Hippocampal formation (tissue), 2 donors: ENCODE results near the gene GNAL.

Source experiments
- DNase-seq, 2 donors: peaks; one replicate each; lab custom pipeline; 2025; lab: John Stamatoyannopoulos, UW

GNAL gene

DNA sequence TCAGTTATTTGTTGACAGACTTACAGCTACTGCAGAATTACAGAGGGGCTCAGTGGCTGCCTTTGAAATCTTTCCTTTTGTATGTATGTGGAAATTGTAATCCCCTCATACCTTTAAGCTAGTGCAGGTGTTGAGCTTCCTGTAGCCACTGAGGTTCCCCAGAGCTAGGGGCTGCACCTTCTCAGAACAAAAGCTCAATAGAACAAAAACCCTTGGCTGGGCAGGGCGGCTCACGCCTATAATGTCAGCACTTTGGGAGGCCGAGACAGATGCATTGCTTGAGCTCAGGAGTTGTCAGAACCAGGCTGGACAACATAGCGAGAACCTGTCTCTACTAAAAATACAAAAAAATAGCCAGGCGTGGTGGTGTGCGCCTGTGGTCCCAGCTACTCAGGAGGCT, 120.8 kb downstream of the GNAL start:
- no peak for DNase-seq

DNA sequence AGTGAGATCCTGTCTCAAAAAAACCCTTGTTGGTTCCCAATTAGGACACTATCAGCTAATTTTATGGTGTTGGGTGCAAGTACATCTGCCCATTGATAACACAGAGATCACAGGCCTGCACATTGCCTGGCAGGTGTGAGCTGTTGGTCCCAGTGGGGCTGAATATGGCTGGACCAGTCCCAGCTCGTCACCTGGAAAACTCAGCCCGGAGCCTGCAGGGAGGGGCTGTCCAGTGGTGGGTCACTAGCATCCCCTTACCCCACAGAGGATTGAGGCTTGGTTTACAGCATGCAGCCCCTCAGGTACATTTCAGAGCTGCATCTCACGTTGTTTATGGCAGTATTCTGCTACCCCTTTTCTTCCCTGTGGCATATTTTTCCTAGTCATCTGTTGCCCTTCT, 121.3 kb downstream of the GNAL start:
- DNase-seq, result no peak

DNA sequence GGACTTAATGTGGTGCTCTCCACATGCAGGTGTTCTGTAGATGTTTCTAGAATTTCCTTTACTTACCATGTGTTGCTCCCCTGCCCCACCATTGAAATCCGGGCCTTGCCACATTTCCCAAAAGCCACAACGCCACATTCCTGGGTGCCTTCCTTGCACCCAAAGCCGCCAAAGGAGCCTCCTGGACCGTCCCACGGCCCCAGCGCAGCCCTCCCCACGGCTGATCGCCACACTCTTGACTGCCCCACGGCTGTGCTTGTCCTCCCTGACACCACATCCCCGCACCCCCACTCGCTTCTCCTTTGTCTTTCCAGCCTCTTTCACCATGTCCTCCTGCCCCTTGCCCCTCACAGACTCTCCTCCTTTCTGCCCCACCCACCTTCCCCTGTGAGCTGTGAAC, 121.9 kb downstream of the GNAL start:
- DNase-seq, result no peak

DNA sequence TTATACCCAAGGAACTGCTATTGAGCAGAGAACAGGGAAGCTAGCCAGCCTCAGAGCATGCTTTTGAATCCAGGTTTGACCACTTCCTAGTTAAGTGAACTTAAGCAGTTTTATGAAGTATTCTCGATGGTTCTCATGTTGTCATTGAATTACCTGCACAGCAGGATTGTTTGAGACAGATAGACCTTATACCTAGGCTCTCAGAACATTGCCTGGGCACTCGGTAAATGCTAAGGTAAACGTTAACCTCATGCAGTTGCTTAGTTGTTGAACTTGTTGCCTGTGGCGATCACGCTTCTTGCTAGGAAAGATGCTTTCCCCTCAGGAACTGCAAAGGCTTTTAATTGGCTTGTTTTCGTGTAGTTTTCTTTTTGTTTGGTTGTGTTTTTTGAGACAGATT, 128.2 kb downstream of the GNAL start:
- no peak for DNase-seq

DNA sequence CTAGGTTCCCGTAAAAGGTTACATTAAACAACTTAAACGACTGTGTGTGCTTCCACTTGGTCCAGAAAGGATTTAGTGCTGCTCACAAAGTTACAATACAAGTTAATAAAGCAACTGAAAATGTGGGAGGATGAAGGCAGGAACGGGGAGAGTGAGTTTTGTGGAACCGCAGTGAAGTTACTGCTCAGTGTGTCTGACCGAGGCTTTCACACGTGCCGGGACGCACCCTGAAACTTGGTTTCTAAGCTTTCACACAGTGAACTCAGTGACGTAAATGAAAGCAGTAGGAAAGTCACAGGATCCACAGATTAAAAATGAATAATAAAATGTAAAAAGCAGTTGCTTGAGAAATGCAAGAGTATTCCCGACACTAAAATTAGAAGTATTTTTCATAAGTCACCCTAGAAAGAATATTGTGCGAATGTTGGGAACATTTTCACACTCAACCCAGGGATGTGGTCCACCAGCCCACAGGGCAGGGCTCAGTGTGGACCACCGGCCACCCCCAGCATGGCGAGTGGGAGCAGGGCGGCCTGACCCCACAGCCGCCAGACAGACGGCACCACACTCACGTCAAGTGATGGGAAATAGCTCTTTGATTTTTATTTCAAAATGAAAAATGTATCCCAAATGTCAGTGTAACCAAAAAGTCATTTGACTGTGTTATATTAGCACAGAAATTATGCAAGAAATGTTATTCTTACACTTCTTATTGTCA, 129.6 kb downstream of the GNAL start:
- no peak for DNase-seq

DNA sequence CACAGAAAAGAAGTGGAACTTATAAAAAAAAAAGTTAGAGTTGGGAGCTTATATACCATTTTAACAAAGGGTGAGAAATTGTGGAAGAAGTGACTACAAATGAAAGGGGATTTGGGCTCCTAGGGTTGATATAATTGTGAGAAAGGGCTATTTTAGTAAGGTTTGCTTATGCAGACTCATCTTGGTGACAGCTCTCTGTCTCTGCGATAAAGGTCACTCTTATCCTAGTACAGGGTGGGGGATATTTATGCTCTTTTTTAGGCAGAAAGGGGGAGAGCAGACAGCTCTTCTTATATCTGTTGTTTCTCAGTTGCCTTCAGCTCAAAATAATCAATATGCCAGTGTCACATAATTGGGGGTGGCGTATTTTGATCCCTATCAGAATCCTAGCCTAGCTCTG, 130.9 kb downstream of the GNAL start:
- DNase-seq, result no peak

DNA sequence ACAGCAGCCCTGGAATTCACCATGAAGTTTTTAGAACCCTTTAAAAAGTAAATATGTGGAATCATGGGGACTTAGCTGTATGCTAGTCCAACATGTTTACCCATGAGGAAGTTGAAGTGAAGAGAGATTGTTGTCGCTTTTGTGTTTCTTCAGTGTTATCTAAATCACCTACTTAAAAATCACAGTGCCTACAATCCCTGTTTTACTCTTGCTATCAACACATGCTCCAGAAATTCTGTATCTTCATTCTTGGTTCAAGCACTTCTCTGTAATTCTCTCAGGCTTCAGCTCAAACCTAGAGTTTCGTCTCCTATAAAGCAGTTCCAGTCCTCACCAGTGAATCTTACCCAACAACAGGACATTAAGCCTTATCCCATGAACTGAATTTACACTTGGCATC, 131.6 kb downstream of the GNAL start:
- DNase-seq, result no peak

DNA sequence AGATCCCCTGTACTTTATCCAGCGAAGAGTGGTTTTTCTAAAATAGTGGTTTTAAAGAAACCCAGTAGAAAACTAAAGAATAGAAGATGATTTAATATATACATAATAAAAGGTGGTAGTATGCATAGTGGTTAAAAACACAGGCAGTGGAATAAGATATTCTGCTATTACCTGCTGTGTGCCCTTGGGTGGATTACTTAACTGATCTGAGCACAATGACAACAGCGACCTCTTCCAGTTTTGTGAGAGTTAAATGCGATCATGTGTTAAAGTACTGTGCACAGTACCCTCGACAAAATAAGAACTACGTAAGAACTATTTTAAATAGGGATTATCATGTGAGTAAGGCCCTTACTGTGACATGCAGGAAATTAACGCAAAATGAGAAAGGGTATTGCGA, 132.1 kb downstream of the GNAL start:
- no peak for DNase-seq

DNA sequence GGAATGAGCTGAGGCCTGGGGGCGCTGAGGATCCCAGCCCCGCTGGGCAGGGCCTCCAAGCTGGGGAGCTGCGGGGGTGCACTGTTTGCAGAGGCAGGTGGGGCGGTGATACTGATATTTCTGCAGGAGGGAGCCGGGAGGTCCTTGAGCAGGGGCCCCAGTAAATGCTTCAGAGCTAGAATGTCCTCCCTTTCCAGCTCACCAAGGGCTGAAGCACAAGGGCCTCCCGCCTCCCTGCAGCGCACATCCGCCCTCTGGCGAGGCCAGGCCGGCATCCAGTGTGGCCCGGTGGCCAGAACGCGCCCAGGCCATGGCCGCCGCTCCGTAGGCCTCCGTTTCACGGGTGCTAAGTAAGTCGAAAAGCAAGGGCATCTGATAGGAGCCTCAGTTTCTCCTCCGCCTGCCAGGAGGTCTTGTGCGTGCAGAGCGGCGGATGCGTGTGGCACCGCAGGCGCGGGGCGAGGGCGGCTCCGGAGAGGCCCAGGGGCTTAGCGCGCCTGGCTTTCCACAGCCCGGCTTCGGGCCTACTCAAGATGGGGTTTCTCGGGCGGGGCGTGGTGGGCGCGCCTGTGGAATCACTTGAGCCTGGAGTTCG, 132.7 kb downstream of the GNAL start:
- no peak for DNase-seq

DNA sequence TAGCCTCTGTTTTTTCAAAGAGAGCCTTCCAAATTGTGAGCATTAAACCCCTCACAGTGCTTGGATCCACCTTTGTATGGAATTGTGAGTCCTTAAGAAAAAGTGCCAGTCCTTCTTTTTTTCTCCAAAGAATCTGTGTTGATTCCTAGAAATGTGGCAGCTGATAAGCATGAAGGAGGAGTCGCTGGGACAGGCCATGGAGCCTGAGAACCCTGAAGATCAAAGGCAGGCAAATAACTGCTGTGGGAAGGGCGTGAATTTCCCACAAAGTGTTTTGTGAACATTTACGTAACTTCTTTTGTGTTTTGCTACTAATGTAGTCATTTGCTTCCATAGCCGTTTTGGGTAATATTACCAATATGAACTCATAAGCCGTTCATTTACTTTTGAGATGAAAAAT, 134.5 kb downstream of the GNAL start:
- no peak for DNase-seq

DNA sequence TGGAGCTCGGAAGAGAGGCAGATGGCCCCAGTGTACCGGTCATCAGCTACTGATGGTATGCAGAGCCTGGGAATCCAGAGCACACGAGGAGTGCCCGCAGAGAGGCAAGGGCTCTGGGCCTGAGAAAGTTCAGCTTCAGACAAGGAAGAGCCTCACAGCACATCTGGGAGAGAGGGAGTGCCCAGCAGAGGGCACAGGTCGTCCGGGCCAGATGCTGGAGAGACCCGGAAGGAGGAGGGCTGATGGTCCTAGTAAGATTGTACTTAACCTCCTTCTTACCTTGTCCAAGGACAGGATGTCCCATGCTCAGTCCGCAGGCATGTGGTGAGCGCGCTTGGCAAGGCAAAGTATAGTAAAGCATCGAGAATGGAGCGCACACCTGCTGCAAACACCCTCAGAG, 137.8 kb downstream of the GNAL start:
- DNase-seq, result no peak

DNA sequence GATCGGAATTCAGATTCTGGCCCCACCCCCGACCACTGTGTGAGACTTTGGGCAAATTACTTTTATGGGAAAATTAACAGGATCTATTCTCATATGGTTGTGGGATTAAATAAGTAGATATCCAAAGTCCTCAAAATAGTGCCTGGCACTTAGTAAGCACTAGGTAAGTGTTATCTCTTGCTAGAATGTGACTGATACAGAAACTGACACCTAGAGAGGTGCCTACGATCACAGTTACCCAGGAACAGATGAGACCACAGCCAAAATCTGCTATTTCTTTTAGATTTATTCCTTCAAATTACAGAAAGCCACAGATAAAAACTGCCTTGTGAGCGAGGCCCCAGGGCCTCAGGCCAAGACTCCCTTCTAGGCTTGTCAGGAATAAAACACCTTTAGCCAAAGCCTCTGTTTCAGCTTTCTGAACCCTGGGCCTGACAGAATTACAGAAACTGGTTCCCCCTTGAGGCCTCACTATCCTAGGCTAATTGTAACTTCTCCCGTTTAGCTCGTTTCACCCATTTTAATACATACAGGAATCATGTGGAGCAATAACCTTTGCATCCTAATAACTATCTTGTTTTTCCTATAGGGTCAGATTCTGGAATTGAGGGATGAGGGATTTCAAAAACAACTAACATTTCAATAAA, 139.8 kb downstream of the GNAL start:
- no peak for DNase-seq

DNA sequence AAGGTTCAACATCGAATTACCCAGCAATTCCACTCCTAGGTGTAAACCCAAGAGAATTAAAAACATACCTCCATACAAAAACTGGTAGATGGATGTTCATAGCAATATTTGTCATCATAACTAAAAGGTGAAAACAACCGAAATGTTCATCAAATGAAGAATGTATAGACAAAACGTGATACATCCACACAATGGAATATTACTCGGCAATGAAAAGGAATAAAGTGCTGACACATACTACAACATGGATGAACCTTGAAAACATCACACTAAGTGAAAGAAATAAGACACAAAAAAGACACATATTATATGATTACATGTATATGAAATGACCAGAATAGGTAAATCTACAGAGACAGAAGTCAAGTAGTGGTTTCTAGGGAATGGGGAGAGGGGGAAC, 141.5 kb downstream of the GNAL start:
- DNase-seq, result no peak

DNA sequence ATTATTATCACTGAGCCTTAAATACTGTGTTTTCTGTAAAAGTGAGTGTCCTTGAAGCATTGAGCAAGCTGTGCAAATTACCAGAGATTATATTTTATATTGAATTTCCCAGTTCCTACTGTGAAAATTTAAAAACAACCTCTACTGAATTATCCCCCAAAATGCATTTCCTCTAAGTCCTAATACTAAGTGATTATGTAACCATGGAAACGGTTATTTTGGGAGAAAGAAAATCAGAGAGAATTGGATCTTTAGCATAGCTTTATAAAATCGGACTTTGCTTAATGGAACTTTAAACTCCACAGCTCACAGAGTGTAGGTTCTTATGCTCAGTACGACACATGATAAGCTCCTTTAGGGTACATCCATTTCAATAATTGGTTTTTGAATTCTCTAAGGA, 142.9 kb downstream of the GNAL start:
- DNase-seq, result no peak

DNA sequence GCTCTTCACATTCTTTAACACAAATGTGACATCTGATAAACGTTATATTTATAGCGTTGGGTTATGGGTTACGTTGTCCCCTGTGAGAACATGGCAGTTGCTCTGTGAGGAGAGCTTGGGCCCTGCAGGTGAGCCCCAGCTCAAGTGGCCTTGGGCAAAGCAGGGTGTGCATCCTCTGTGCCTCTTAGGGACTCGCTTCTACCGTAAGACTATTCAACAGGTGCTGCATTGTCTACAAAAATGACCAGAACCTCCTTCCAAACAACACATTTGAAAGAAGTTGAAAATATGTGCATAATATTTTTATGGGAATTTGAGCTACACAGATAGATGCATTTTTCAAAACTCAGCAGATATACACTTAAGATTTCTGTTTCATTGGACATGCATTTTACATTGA, 145.7 kb downstream of the GNAL start:
- DNase-seq, result no peak

DNA sequence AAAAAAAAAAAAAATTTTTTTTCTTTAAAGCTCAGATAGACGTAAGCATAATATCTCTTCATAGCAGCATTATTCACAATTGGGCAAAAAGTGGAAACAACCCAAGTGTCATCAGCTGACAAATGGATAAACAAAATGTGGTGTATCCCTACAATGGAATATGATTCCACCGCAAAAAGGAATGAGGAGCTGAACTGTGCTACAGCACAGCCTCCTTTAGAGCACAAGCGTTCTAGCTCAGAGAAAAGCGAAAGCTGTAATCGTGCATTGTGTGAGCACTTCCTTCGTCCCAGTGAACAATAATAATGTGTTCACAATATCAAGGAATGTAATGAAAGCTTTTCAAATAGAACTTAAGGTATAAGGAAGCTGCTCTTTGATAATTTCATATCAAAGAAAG, 150.5 kb downstream of the GNAL start:
- no peak for DNase-seq

DNA sequence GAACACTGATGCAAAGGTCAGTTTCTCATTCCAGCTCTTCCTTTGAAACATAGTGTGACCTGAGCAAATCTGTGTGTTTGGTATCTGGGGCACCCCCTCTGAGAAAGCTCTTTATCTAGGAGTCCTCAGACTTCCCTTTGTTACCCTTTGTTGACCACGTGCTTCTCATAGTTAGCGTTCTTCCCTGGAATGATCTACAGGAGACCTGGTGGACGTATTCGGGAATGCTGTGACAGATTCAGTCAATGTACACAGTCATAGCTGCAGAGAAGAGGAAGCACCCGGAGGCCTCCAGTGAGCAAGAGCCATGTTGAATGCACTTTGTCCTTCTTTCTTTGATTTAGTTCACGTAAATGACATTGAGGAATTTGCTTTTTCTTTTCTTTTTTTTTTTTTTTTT, 151.4 kb downstream of the GNAL start:
- no peak for DNase-seq

DNA sequence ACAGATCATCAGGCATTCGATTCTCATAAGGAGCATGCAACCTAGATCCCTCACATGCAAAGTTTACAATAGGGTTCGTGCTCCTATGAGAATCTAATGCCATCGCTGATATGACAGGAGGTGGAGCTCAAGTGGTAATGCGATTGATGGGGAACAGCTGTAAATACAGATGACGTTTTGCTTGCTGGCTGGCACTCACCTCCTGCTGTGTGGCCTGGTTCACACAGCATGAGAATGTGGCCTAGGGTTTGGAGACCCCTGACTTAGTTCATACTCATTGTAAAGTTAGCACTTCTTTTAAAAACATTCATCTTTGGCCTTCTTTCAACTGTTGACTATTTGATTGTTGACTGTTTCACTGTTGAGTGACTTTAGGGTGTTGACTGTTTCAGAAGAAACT, 153.5 kb downstream of the GNAL start:
- DNase-seq, result no peak

DNA sequence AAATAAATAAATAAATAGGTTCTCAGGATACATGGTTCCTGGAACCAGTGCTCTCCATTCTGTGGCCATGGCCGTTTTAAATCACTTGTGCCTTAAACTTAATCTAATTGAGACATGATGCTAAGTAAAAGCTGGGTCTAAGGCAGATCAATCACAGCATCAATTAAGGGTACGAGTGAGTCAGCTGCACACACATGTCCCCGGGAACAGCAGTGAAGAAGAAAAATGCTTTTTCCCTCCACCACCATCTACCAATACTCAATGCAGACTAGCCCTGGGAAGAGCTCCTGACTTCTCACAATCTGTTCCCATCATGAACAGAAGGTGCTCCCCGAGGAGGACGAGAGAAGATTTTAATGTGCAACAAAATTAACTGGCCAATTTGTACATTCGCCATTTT, 155.4 kb downstream of the GNAL start:
- DNase-seq, result no peak

DNA sequence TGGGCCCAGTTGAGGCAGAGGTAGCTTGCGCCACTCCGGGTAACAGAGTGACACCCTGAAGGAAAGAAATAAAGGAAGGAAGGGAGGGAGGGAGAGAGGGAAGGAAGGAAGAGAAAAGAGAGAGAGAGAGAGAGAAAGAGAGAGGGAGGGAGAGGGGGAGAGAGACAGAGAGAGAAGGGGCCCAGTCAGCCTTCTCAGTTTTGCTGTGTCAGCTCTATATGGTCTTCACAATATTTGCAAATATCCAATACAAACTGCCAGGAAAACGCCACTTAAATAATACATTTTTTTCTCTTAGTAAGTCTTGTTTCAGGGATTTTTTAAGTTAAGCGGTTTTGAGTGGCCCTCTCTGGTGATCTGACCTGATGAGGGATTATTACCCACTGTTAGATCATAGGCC, 156.6 kb downstream of the GNAL start:
- DNase-seq, result no peak

DNA sequence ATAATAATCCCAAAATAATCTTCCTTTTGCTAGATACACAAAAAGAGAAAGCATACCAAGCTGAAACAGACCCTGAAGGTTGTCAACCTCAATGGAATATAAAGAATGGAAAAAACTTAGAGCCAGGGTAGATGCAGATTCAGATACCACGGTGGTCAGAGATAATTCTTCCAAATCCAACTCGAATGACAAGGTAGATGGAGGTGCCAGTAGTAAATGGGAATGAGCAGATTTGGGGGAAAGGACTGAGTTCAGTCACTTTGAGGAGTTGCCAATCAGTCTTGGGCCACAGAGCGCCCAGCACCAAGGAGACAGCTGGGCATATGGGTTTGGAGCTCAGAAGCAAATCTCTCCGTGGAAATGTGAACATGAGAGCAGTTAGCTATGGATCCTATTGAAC, 158.7 kb downstream of the GNAL start:
- DNase-seq, result no peak

DNA sequence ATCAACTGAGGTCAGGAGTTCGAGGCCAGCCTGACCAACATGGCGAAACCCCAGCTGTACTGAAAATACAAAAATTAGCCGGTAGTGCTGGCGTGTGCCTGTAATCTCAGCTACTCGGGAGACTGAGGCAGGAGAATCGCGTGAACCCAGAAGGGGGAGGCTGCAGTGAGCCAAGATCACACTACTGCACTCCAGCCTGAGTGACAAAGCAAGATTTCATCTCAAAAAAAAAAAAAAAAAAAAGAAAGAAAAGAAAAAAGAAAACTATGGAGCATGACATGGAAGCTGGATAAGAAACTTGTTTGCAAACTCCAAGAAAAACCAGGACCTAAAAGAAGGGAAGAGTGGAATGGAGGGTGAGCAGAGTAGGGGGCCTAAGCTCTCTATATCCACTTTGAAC, 160.2 kb downstream of the GNAL start:
- no peak for DNase-seq

DNA sequence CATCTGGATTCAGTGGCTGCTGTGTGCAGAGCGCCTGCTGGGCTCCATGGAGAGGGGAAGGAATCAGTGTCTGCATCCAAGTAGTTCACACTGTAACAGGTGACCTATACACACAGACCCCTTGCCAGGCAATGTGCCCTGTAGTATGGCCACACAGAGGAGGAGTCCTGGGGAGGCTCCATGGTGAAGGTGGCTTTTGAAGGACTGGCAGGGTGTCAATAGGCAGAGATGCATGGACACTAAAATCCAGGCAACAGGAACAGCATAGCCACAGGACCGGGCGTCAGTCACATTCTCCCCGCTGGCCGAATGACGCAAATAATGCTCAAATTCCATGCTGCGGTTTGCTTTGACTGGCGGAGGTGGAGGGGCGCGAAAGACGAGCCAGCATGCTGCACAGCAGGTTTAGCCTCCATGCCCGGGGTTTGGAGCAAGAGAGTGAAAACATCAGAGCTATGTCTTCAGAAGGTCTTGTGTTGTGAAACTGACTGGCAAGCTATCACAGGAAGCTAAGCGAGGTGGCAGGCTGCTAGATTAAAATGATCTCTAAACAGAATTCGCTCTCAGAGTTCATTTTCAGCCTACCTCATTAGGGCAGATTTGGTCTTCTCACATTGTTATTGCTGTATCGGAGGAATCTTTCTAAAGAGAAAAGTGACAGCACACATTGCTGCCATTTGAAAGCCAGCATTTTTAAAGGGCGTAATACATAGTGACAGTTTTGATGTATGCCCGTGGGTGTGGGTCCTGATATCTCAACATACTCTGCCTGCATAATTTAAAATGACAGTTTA, 161.0 kb downstream of the GNAL start:
- peak; percentile 46 to 76 for DNase-seq
